ENCODE measurements around the gene HNRNPK. TPM values are rescaled to one million over a fixed set of nuclear protein-coding genes. Genes with fewer than 3 reads are reported as not detected.
A peak's percentile ranks its signal among the peaks of the same experiment; 100 is the strongest.

Gene HNRNPK
- total and polyA plus RNA-seq, 2 of the 13 experiments (the other 11 are each of a cell fraction or from before 2014, with no cell fraction given) = 321 to 712 TPM

DNA sequence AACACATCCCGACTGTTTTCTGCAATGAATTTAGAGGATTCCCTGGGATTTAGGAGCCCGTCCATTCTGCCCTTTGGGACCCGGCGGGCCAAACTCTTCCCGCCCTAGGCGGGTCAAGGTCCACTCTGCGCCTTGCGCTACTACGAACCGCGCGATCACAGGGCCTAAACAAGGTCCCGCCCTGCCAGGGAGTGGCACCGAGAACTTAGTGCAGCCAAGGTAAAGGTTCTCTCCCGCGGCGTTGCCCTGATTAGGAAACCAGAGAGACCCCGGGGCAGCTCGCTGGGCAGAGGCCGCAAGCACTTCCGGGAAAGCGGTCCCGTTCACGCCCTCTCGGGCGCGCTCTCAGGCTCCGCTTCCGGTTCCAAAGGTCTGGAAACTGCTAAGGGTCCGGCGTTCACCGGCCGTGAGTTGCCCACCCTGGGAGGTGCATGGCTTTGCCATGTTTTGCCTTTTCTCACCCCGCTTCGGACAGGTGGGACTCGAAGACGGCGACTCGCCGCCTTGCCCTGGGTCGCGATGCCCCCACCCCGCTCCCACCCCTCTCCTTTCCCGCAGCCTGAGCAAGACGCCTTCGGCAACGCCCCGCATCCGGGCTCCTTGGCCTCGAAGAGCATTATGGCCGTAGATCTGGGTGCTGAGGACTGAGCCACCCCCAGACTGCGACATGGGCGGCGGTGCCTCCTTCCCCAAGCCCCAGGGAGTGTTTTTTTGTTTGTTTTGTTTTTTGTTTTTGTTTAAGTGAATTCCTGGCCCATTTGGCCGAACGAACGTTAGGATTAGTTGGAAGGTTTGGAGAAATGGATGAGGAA is 23.4 kb downstream of the HNRNPK start (continued):
- TF ChIP-seq, protein P1, sequence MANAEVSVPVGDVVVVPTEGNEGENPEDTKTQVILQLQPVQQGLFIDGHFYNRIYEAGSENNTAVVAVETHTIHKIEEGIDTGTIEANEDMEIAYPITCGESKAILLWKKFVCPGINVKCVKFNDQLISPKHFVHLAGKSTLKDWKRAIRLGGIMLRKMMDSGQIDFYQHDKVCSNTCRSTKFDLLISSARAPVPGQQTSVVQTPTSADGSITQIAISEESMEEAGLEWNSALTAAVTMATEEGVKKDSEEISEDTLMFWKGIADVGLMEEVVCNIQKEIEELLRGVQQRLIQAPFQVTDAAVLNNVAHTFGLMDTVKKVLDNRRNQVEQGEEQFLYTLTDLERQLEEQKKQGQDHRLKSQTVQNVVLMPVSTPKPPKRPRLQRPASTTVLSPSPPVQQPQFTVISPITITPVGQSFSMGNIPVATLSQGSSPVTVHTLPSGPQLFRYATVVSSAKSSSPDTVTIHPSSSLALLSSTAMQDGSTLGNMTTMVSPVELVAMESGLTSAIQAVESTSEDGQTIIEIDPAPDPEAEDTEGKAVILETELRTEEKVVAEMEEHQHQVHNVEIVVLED (CRISPR knock-in tag; IDR thresholded peaks at IDR 0.05; ENCODE audit: borderline replicate concordance) = peak; percentile 72; the same call in 1 of the 2 replicates
- TF ChIP-seq, protein P2, sequence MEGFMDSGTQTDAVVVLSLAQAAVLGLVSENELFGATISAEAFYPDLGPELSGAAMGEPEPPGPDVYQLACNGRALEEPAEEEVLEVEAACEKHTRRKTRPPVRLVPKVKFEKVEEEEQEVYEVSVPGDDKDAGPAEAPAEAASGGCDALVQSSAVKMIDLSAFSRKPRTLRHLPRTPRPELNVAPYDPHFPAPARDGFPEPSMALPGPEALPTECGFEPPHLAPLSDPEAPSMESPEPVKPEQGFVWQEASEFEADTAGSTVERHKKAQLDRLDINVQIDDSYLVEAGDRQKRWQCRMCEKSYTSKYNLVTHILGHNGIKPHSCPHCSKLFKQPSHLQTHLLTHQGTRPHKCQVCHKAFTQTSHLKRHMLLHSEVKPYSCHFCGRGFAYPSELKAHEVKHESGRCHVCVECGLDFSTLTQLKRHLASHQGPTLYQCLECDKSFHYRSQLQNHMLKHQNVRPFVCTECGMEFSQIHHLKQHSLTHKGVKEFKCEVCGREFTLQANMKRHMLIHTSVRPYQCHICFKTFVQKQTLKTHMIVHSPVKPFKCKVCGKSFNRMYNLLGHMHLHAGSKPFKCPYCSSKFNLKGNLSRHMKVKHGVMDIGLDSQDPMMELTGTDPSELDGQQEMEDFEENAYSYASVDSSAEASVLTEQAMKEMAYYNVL (CRISPR knock-in tag; IDR thresholded peaks at IDR 0.05; ENCODE audit: borderline replicate concordance) = 0 out of 2 replicates have a peak, but pooled peaks have one; percentile 21
- TF ChIP-seq, protein P3, sequence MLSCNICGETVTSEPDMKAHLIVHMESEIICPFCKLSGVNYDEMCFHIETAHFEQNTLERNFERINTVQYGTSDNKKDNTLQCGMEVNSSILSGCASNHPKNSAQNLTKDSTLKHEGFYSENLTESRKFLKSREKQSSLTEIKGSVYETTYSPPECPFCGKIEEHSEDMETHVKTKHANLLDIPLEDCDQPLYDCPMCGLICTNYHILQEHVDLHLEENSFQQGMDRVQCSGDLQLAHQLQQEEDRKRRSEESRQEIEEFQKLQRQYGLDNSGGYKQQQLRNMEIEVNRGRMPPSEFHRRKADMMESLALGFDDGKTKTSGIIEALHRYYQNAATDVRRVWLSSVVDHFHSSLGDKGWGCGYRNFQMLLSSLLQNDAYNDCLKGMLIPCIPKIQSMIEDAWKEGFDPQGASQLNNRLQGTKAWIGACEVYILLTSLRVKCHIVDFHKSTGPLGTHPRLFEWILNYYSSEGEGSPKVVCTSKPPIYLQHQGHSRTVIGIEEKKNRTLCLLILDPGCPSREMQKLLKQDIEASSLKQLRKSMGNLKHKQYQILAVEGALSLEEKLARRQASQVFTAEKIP (CRISPR knock-in tag; IDR thresholded peaks at IDR 0.05; ENCODE audit: borderline replicate concordance) = no peak
- TF ChIP-seq SALL1 (CRISPR knock-in tag; IDR thresholded peaks at IDR 0.05) (peak; percentile 78; the same call in 1 of the 2 replicates), TP53 (CRISPR knock-in tag; conservative IDR thresholded peaks at IDR 0.05) (no peak; the same call in 1 of the 2 replicates), TSC22D2 (CRISPR knock-in tag; IDR thresholded peaks at IDR 0.05; ENCODE audit: borderline replicate concordance) (0 out of 2 replicates have a peak, but pooled peaks have one; percentile 18), ARNT2 (CRISPR knock-in tag; IDR thresholded peaks at IDR 0.05; ENCODE audit: low read depth) (peak; percentile 88), RARG (CRISPR knock-in tag; IDR thresholded peaks at IDR 0.05; ENCODE audit: low read depth) (no peak), ZNF343 (CRISPR knock-in tag; IDR thresholded peaks at IDR 0.05) (peak; percentile 57; the same call in 1 of the 2 replicates), NFE2L2 (IDR thresholded peaks at IDR 0.05; ENCODE audit: low read length) (no peak), IKZF1 (IDR thresholded peaks at IDR 0.05) (no peak)
- TF ChIP-seq, protein P4, sequence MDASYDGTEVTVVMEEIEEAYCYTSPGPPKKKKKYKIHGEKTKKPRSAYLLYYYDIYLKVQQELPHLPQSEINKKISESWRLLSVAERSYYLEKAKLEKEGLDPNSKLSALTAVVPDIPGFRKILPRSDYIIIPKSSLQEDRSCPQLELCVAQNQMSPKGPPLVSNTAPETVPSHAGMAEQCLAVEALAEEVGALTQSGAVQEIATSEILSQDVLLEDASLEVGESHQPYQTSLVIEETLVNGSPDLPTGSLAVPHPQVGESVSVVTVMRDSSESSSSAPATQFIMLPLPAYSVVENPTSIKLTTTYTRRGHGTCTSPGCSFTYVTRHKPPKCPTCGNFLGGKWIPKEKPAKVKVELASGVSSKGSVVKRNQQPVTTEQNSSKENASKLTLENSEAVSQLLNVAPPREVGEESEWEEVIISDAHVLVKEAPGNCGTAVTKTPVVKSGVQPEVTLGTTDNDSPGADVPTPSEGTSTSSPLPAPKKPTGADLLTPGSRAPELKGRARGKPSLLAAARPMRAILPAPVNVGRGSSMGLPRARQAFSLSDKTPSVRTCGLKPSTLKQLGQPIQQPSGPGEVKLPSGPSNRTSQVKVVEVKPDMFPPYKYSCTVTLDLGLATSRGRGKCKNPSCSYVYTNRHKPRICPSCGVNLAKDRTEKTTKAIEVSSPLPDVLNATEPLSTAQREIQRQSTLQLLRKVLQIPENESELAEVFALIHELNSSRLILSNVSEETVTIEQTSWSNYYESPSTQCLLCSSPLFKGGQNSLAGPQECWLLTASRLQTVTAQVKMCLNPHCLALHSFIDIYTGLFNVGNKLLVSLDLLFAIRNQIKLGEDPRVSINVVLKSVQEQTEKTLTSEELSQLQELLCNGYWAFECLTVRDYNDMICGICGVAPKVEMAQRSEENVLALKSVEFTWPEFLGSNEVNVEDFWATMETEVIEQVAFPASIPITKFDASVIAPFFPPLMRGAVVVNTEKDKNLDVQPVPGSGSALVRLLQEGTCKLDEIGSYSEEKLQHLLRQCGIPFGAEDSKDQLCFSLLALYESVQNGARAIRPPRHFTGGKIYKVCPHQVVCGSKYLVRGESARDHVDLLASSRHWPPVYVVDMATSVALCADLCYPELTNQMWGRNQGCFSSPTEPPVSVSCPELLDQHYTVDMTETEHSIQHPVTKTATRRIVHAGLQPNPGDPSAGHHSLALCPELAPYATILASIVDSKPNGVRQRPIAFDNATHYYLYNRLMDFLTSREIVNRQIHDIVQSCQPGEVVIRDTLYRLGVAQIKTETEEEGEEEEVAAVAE (CRISPR knock-in tag; IDR thresholded peaks at IDR 0.05; ENCODE audit: borderline replicate concordance) = no peak
- TF ChIP-seq, protein P5, sequence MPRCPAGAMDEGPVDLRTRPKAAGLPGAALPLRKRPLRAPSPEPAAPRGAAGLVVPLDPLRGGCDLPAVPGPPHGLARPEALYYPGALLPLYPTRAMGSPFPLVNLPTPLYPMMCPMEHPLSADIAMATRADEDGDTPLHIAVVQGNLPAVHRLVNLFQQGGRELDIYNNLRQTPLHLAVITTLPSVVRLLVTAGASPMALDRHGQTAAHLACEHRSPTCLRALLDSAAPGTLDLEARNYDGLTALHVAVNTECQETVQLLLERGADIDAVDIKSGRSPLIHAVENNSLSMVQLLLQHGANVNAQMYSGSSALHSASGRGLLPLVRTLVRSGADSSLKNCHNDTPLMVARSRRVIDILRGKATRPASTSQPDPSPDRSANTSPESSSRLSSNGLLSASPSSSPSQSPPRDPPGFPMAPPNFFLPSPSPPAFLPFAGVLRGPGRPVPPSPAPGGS (CRISPR knock-in tag; IDR thresholded peaks at IDR 0.05) = peak; percentile 67; the same call in 1 of the 2 replicates

Data from HepG2 (cell line).